ENCODE measurements around the gene PRKCZ.

The PRKCZ gene

DNA sequence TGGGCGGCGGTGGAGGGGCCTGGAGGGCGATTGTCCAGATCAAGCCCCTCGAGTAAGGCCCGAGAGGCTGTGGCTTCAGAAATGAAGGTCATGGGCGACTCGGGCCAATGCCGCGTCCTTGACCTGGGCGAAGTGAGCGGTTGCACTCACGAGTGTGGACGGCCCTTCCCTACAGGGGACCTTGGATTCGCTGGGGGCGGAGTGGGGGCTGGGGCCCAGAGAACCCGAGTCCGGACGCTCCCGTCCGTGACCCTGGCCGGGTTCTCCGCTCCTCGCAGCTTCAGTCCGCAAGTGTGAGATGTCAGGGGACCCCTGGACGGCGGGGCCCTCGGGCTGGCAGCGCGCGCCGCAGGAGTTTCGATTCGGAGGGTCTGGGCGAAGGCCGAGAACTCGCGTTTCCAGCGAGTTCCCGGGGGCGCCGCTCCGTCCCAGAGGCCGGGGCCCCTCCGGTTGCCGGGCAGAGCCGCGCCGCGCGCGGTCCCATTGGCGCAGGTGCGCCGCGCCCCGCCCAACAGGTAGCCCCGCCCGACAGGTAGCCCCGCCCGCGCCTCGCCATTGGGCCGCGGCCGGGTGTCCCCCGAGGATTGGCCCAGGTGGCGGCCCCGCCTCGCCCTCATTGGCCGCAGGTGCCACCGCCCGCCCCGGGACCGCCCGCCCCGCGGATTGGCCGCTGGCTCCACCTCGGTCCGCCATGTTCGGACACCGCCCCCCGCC lies at the start of gene PRKCZ:
PRKCZ (plus strand) TSS at position 694 of the 714 bp plus-strand sequence. CDS start 220 bp downstream, outside the sequence.
- peak; percentile 94 for DNase-seq (ENCODE audit: low spot score)

DNA sequence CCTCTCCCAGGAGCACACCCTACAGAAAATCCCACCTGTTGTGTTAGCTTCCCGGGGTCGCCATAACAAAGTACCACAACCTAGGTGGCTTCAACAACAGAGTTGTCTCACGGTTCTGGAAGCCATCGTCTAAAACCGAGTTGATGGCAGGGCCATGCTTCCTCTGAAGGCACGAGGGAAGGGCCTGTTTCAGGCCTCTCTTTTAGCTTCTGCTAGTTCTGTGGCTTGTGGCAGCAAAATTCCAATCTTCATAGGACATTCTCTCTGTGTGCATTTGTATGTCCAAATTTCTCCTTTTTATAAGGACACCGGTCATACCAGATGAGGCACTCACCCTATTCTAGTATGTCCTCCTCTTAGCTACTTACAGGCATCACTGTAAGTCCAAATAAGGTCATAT lies 49.8 kb upstream of the PRKCZ start:
- no peak for DNase-seq (ENCODE audit: low spot score)

DNA sequence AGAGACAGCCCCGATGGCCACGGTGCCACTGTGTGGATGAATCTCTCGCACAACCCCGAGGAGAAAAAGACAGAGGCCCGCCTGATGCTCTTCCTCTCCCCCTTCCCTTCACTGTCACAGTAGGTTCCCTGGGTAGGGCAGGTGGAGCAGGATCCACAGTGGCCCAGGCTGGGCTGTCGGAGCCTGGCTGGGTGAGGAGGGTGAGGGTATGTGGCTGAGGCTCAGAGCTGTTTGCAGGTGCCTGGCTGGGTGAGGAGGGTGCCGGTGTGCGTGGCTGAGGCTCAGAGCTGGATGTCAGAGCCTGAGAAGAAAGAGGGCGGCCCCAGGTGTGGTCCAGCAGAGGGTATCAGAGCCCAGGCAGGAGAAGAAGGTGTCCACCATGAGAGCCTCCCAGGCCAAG lies 49.4 kb upstream of the PRKCZ start:
- DNase-seq (ENCODE audit: low spot score) = no peak

DNA sequence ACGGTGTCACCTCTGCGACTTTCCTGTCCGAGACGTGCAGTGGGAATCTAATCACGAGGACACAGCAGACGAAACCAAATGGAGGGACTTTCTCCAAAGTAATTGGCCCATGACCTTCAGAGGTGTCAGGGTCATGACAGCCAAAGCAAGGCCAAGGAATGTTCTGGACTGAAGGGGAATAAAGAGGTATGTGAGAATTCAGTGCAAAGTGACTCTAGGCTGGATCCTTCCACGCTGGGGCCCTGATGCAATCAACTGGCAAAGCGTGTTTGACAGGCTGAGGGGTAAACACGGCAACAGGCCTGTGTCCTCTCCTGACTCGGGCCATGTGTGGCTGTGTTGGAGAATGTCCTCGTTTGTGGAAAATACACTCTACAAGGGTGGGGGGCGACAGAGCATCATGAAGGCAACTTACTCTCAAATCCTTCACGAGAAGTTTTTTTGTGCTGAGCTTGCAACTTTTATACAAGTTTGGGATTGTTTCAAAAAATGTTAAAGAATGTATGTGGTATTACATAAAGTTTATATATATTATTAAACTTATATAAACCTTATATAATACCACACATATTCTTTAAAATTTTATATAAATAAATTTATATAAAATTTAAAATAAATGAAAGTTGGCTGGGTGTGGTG lies 48.3 kb upstream of the PRKCZ start:
- DNase-seq (ENCODE audit: low spot score) = no peak

DNA sequence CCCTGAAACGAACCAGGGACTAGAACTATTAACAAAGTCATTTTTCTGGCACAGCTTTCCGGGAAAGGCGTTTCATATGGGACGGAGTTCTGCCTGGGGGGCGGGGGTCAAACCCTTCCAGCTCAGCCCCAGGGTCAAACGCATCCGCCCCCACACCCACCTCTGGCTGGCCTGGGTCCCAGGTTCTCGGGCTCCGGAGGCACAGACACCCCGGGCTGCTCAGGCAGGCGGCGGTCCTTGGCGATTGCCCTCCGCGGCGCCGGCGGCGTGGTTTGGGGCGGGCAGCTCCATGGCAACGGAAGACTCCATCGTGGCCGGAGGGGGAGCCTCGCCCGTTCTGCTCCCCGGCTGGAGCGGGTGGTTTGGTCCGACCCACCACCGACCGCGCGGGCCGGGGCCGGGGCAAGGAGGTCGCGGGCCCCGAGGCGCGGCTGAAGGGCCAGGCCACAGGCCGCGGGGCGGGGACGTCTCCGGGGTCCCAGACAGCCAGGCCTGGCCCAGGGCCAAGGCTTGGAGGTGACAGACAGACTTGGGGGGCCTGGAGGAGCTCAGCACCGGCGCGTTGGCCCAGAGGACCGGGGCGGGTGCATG lies 46.6 kb upstream of the PRKCZ start, which contains the start of gene CFAP74:
CFAP74 (minus strand) TSS at position 246 of the 591 bp plus-strand sequence. CDS start 12,830 bp downstream, outside the sequence.
- no peak for DNase-seq (ENCODE audit: low spot score)

DNA sequence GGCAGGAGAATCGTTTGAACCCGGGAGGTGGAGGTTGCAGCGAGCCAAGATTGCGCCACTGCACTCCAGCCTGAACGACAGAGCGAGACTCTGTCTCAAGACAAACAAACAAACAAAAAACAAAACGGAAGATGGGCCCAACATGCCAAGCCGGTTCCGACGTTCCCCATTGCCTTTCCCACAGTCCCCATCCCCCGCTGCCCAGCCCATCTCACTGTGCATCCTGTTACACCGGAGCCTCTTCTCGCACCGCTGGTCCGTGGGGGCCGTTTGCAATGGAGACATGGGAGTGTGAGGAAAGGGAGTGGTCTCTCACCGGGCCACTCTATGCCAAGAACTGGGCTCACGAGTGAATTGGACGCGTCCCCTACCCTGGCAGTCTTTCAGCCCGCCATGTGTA lies 45.4 kb upstream of the PRKCZ start:
- DNase-seq (ENCODE audit: low spot score) = no peak

DNA sequence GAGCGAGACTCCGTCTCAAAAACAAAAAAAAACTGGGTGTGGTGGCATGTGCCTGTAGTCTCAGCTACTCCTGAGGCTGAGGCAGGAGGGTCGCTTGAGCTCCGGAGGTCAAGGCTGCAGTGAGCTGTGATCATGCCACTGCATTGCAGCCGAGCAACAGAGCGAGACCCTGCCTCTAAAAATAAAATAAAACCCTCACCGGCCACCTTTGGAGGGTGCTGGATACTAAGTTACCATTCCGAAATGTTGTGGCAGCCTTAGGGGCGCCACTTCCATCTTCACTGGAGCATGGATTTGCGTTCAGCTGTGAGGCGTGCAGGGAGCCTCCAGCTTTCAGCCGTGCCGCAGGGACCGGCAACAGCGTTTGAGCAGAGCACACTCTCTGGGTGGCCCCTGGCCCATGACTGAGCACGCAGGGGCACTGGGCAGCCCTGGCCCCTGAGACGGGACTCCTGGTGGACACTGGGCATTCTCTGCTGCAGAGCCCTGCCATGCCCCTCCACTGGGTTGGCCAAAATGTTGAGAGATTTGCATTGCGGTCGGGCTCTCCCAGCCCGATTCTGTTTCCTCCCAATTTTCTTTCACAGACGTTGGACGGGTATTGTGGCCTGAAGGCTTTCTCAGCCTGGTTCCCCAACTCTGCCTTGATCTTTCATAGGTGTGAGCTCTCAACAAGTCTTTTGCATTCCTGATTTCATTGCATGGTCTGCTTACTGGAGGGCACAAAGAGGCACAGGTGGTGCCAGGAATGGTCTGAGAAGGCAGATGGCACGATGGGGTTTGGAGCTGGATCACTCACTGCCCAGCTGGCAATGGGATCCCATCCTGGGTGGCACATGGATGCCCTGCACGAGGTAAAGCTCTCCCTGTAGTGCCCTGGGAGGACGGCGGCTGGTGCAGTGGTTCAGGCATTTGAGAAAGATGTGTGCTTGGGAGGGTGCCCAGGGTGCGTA lies 40.8 kb upstream of the PRKCZ start:
- no peak for DNase-seq (ENCODE audit: low spot score)

DNA sequence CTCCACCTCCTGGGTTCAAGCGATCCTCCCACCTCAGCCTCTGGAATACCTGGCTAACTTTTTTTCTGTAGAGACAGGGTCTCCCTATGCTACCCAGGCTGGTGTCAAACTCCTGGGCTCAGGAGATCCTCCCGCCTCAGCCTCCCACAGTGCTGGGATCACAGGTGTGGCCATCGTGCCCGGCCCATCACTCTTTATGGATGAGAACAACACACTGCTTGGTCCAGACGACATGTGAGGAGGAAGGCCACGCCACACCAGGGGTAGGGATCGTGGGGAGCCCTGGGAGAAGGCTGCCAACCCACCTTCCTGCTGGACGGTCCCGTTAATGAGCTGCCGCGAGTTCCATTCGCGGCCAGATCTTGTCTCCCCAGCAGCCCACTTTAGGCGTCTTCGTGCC lies 36.0 kb upstream of the PRKCZ start:
- no peak for DNase-seq (ENCODE audit: low spot score)

DNA sequence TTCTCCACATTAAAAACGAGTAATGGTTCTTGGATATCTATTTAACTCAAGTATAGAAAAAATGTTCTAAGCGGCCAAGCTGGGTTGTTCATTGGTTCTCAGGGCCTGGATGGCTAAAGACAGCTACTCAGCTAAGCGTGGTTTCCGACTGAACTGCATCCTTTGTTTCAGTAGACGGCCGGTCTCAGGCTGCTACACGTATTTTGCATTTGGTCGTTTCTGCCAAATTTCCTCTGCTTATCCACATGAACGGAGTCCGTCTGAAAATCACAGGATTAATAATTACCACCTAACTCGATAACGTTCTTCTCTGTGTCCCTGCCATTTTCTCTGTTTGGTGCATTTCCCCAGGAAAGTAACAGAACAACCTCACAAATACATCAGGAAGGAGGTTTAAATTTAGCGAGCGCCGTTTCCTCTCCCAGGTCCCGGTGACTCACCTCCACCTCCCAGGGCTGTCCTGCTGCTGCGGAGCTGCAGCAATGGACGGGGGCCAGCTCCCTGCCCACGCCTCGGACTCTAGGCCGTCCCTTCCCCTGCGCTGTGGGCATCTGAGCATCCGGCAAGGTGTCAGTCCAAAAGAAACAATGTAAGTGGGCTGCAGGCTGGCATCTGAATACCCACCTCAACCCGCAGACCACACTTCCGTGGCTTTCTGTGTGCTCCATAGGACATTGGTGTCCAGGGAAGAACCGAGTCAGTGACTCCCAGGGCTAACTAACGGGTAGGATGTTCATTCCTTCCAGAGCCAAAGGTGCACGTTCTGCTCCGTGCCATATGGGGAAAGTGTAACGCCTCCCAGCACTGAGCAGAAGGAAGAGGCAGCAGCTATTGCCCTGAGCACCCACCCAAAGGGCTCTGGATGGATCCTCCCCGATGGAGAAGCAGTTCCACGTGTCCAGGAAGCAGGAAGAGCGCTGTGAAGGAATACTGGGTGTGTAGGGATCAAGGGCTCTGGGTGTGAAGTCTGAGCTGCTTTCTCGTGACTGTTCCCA lies 35.2 kb upstream of the PRKCZ start:
- no peak for DNase-seq (ENCODE audit: low spot score)

DNA sequence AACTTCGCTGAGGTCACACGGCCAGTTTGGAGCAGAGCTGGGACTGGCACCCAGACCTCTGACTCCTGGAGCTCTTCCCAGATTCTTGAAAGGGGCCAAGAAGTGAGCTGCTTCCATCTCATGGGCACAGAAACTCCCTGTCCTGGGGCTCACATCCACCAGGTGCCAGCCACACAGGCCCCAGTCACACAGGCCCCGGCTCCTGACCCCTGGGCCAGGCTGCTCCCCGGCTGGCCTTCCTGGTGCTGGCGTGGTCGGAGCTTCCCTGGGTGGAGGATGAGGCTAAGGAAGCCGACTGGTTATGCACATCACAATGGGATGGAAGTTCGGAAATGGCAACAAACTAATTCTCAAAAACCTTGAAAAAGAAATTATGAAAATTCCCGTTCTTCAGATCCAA lies 34.1 kb upstream of the PRKCZ start:
- no peak for DNase-seq (ENCODE audit: low spot score)

DNA sequence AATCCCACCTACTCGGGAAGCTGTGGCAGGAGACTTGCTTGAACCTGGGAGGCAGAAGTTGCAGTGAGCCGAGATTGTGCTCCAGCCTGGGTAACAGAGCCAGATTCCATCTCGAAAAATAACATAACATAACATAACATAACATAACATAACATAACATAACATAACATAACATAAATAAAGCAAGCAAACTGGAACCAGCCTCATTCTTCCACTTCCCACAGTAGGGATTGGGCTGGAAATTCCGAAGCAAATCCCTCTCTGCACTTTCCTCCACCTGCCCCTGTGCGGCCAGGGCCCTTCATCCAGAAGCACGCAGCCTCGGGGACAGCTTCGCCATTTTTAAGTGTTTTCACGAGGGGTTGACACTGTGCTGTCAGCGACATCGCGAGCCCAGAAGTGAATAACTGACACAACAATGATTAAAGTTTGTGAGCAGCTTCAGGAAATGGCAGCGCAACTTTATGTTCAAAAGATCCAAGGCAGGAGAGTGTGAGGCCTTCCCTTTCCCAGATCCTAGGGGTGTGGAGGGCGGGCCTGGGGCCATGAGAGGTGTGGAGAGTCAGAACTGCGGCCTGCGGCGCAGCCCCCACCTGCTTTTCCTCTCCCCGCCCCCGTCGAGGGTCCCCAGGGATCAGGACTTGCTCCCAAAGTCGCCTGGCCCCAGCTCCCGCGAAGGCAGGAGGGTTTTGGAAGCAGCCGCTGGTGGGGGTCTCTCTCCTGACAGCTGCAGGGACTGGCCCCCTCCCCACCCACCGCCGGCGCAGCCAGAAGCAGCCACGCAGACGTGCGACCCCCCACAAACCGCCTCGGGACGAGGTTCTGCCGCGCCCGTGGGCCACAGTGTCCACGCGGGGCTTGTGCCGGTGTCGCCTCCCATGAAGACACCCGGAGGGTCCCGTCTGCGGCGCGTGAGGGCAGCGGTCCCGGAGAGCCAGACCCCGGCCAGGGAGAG lies 31.7 kb upstream of the PRKCZ start:
- no peak for DNase-seq (ENCODE audit: low spot score)

DNA sequence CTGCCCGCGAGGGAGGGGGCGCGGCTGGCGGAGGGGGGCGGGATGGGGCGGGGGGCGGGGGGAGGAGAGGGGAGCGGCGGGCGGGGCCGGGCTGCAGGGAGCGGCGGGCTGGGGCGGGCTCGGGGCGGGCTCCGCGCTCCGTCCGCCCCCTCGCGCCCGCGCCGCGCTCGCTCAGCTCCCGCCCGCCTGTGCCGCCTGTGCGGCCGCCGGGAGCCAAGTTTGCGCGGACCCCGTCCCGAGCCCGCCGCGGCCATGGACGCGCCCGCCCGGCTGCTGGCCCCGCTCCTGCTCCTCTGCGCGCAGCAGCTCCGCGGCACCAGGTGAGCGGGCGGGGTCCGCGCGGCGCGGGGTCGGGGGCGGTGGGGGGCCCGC lies 31.1 kb upstream of the PRKCZ start, which contains the start of gene GABRD:
GABRD (plus strand) TSS at position 174 of the 372 bp plus-strand sequence; CDS start at position 253, 79 bp downstream.
- no peak for DNase-seq (ENCODE audit: low spot score)

DNA sequence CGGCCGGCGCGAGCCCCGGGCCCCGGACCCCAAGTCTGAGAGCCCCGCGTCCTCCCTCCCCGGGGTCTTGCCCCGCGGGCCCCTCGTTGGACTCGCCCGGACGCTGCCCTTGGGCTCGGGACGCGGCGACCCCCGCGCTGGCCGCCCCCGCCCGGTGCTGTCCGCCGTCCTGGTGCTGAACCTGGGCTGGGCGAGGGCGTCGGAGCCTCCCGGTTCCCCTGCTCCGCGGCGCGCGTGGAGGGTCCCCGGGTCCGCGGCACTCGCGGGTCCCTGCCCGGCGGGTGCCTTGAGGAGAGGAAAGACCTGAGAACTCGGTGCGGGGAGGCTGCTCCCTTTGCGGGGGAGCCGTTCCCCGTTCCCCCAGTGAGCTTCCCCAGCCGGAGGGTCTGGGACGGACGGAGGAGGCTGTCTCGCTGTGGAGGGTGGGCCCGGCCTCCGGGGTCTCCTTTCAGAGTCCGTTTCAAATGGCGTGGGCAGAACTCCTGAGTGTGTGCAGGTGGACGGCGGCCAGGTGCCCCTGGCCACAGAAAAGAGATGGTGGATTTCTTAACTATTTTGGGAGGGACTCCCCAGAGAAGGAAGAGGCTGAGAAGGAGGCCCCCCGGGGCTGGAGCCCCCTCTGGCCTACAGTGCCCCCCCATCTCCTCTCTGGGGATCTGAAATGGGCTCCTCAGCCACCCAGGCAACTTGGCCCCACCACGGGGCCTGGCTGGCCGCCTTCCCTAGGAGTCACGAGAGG lies 30.5 kb upstream of the PRKCZ start:
- no peak for DNase-seq (ENCODE audit: low spot score)

DNA sequence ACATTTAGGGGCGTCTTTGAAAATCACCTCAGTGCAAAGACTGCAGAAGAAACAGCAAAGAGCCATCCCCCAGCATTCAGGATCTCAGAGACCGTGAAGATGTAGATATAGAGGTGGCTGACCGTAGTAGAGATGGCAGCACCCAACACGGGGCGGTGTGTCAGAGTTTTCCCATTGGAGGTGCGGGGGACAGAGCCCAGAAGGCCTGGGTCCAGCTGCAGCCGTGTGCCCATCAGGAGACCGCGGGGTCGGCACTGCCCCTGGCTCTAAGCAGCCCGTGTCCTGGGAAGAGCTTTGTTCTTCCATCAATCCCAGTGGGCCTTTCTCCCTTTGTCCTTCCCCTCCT lies 29.9 kb upstream of the PRKCZ start:
- no peak for DNase-seq (ENCODE audit: low spot score)

DNA sequence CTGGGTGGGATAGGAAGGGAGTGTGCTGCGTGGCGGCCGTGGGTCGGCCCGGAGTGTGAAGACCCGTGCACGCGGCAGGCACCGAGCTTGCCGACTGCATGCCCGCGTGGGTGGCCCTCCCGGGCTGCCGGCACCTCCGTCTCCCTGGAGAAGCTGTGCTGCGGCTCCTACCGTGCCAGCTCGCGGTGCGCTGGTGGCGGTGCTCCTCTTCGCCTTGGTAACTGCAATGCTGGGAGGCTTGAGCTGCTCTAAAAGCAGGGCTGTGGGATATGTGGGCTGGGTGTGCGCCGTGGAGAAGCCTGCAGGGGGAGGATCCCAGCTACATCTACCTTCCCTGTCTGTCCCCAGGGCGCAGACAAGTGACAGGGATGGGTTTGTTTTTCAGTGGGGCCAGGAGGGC lies 28.7 kb upstream of the PRKCZ start:
- no peak for DNase-seq (ENCODE audit: low spot score)

DNA sequence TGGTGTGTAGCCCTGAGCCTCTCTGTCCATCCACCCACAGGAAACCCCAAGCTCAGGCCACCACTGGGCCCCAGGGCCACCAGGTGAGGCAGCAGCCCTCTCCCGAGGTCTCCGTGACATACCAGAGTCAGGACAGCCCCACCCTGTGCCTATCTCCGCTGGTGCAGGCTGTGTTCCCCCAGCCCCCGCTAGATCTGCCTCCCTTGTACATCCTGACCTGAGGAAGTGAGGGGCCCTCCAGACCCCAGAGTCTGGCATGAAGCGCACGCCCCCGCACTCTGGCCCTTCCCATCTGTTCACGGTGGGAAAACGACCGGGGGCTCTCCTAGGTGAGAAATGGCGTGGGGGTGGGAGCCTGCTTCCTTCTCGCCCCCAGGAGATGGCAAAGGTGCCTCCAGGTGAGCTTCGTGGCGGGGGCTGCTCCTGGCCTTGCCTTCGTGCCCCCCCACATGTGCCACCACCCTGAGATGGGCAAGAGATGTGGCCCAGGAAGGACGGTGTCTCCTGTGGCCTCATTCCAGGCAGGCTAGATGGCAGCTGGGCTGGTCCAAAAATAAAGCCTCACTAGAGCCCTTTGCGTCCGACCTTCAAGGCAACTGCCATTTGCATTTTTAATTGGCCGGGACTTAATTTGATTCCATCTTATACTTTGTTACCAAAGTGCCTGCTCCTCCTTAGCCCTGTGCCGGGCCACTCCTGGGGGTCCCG lies 28.0 kb upstream of the PRKCZ start:
- DNase-seq (ENCODE audit: low spot score) = no peak

DNA sequence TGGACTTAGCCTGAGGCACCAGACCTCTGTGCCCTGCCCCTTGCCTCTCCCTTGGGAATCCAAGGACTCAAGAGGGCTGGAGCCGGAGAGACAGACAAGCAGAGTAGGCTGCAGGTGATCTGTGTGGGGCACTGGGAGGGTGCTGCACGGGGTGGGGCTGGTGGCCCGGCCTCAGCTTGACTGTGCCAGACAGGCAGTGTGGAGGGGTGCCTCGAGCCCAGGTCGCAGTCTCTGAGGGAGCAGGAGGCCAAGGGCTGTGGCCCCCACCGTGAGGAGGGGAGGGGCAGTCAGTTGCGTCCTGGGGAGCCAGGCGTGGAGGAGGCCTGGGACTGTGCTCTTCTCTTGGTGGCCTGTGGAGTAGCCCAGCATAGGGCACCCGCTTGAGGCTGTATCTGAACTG lies 27.0 kb upstream of the PRKCZ start:
- DNase-seq (ENCODE audit: low spot score) = no peak

DNA sequence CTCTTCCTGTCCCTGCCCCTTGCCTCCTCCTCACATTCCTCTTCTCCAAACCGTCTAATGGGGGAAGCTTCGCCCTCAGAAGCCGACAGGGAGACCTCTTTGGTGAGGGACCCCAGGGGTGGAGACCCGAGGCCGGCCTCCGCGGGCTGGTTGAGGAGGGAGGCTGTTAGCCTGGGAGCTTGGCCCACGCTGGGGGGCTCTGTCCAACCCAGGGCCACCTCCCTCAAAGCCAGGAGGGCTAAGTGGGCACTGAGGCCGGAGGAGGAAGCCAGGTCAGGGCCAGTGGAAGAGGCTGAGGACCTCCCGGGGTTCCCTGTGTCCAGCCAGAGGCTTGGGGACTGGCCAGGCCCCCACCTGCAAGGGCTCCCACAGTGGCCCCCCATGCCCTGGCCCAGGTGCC lies 25.8 kb upstream of the PRKCZ start:
- DNase-seq (ENCODE audit: low spot score) = no peak

Data from CD4-positive, alpha-beta T cell treated with Interleukin-6 at 100 ng/mL for 8 hours (primary cell).